Neural progenitor cell (in vitro differentiated cells): ENCODE data around the gene IL16.

Experiments
- EZH2phosphoT487 ChIP-seq: fragments of 200-600 bp; sonication (generic); IDR thresholded peaks from 2 replicates; pipeline ENCODE4 v1.6.1; 2017; ENCODE audit warnings: antibody characterized with exemption
- TF ChIP-seq, protein P1 (sequence below): fragments of 200-600 bp; sonication (generic); IDR thresholded peaks from 2 replicates; pipeline ENCODE4 v1.5.1; 2017; ENCODE audit warnings: antibody characterized with exemption, mild to moderate bottlenecking

DNA sequence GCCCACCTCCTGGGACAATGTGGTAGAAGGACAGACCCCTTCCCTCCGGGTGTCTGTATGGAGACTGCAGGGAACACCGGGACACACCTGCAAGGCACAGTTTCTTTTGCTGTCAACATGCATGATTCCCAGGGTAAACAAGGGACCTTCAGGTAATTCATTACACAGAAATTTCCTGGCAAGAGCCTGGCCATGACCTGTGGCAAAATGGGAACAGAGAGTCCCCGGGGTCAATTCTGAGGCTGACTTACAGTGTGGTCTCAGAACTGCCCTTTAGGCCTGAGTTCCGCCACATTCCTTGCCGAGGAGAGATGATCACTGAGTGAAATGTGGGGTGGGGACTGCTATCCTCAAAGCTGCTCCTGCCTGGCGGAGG, 121.0 kb downstream of the IL16 start:
- no peak for TF ChIP-seq EZH2phosphoT487
- TF ChIP-seq, protein P1, sequence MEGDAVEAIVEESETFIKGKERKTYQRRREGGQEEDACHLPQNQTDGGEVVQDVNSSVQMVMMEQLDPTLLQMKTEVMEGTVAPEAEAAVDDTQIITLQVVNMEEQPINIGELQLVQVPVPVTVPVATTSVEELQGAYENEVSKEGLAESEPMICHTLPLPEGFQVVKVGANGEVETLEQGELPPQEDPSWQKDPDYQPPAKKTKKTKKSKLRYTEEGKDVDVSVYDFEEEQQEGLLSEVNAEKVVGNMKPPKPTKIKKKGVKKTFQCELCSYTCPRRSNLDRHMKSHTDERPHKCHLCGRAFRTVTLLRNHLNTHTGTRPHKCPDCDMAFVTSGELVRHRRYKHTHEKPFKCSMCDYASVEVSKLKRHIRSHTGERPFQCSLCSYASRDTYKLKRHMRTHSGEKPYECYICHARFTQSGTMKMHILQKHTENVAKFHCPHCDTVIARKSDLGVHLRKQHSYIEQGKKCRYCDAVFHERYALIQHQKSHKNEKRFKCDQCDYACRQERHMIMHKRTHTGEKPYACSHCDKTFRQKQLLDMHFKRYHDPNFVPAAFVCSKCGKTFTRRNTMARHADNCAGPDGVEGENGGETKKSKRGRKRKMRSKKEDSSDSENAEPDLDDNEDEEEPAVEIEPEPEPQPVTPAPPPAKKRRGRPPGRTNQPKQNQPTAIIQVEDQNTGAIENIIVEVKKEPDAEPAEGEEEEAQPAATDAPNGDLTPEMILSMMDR, result no peak
